NOMO-1 treated with dmso at 0.1 percent for 144 hours (cell line): Measurements from ENCODE around the gene ANGPTL1.

Experiments used
- DNase-seq: peaks from one replicate; lab custom pipeline; 2025; ENCODE audit not compliant: unreplicated experiment; lab: John Stamatoyannopoulos, UW

Gene ANGPTL1, protein sequence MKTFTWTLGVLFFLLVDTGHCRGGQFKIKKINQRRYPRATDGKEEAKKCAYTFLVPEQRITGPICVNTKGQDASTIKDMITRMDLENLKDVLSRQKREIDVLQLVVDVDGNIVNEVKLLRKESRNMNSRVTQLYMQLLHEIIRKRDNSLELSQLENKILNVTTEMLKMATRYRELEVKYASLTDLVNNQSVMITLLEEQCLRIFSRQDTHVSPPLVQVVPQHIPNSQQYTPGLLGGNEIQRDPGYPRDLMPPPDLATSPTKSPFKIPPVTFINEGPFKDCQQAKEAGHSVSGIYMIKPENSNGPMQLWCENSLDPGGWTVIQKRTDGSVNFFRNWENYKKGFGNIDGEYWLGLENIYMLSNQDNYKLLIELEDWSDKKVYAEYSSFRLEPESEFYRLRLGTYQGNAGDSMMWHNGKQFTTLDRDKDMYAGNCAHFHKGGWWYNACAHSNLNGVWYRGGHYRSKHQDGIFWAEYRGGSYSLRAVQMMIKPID

DNA sequence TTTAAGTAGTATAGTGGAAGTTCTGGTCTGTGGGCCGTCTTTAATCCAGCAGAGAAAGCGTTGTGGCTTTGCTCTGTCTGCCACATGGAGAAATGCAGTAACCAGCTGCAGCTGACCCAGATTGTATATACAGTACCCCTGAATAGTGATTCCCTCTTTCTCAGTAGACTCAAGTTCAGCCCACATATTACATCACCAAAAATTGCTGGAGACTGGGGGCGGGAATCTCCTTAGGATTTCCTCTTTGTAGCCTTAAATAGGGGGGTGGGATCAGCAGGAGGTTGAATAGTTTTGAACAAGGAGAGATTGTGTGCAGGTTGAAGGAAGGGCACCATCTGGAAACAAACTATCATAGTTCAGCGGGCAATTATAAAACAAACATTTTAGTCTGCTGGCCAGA lies at the start of gene ANGPTL1:
TSS of gene ANGPTL1 (minus strand) at position 134 of the 400 bp plus-strand sequence. CDS start 5,301 bp downstream, outside the sequence.
- DNase-seq, result no peak

DNA sequence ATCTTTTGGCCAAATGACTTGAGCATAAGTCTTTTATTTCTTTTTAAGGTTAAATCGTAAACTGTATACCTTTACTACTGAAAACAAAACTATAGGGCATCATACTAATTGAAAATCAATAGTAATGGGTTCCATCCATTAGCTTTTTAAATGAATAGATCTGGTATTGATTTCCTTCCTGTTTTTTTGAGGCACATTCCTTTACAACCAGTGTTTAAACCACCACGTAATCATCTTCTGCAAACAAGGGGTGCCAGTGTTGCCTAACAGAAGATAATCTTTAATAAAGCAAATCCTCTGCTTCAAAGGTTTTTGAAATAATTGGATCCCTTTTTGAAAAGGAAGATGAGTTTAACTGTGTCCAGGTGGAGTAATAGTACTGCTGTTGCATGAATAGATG lies 48.7 kb upstream of the ANGPTL1 start:
- DNase-seq, result no peak

DNA sequence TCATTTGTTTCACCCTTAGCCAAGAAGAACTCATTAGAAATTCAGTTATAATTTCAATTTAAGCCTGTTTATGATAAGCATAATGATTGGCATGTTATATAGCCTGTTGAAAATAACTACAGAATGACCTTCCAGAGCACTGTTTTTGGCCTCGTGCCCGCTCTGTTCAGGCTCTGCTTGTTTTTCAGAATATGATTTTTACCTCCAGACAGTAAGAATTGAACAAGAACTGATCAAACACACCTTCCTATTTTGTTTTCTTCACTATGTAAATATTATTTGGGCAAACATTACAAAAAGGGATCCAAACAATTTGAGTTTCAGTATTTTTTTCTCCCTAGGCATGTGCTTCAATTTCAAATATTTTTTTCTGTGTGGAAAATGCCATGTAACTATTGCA lies 48.1 kb upstream of the ANGPTL1 start:
- no peak for DNase-seq

DNA sequence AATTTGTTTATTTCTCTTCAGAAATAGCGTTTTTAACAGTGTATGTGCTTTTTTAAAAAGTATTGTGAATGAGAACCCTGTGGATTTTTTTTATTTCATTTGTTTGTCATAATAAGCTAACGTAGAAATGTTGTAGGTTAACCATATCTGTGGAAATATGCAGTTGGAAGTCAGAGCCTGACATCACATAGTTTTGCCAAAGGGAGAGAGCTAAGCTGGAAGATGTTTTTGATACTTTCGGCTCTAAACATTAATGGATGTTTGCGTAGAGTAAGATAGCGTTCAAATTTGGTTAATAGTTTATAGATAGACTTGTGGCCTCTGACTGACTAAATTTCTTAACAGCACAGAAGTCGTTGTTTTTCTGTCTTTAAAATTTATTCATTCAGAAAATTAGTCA lies 47.4 kb upstream of the ANGPTL1 start:
- DNase-seq, result no peak

DNA sequence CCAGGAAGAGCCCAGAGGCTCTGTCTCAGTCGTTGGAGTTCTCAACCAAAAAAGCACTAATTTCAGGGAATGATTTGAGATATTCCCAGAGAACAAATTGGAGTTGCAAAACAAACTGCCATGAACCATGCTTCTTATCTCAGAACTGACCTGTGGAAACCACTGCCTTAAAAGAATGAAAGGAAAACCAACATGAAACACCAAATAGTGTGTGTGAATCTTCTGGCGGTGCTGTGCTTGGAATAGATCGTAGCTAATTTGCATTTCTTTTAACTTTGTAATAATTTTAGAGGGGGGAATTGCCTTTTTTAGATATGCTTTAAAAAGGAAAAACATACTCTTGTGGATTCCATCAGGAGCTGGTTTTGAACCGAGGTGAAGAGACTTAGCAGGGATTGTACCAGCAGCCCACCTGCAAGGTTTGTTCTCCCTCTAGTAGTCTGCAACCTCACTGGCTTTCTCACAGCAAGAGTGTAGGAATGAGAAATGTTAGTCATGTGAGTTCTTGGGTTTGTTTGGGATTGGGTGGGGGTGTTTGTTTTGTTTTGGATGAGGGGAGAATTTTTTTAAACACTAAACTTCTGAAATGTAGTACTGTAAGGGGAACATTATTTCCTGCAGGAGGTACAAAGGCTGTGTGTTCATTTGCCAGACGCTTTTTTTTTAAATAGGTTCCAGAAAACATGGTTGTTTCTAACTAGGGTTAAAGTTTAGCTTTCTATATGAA lies 45.7 kb upstream of the ANGPTL1 start:
- no peak for DNase-seq

DNA sequence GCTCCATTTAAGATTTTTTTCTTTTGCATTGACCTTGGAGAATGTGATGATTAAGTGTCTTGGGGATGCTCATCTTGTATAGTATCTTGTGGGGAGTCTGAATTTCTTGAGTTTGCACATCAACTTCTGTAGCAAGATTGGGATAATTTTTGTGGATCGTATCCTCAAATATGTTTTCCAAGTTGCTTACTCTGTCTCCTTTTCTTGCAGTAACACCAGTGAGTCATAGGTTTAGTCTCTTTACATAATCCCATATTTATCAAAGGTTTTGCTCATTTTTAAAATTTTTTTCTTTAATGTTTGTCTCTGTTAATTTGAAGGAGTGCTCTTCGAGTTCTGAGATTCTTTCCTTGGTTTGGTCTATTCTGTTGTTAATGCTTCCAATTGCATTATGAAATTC lies 41.7 kb upstream of the ANGPTL1 start:
- DNase-seq, result no peak

DNA sequence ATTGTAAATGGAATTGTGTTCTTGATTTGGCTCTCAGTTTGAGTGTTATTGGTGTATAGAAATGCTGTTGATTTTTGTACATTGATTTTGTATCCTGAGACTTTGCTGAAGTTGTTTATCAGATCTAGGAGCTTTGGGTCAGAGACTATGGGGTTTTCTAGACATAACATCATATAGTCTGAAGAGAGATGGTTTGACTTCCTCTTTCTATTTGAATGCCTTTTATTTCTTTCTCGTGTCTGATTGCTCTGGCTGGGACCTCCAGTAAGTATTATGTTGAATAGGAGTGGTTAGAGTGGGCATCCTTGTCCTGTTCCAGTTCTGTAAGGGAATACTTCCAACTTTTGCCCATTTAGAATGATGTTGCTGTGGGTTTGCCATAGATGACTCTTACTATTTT lies 39.1 kb upstream of the ANGPTL1 start:
- no peak for DNase-seq

DNA sequence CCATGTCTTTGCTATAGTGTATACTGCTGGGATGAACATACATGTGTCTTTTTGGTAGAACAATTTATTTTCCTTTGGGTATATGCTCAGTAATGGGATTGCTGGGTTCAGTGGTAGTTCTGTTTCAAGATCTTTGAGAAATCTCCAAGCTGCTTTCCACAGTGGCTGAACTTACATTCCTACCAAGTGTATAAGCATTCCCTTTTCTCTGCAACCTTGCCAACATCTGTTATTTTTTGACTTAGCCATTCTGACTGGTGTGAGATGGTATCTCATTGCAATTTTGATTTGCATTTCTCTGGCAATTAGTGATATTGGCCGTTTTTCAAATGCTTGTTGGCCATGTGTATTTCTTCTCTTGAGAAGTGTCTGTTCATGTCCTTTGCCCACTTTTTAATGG lies 37.5 kb upstream of the ANGPTL1 start:
- no peak for DNase-seq

DNA sequence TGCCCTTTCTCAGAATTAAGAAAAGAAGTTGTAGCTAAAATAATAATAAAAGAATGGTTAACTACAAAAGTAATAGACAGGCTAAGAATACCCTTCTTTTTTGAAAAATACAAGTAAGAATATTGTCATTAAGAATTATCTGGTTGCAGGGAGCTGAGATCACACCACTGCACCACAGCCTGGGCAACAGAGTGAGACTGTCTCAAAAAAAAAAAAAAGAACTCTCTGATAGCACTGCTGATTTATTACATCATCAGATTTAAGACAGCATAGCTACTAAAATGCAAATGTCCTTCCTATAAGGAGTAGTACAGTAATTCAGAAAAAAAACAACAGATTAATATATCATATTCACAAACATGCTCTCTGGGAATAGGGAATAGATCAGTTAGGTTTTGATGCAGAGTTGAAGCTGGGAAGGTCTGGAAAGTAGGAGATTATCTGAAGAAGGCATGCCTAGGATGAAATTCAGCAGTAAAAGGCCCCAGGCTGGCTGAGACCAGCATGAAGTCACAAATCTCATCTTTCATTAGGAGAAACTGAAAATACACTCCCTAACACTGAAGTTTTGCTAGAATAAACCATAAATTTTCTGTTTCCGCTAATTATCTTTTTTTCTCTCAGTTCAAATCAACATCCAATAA lies 30.7 kb upstream of the ANGPTL1 start:
- no peak for DNase-seq

DNA sequence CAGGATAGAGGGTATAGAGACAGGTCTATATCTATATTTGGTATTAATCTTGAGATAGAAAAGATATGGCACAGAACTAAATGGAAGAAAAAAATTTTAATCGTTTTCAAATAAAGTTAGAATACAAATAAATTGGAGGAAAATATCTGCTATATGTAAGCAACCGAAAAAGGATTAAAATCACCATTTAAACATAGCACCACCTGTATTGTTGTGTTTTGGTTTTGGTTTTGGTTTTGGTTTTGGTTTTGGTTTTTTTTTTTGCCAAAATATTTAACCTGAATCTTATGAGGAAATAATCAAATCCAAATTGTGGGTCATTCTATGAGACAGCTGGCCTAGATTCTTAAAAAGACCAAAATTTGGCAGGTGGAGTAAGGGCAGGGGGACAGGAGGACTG lies 28.5 kb upstream of the ANGPTL1 start:
- no peak for DNase-seq

DNA sequence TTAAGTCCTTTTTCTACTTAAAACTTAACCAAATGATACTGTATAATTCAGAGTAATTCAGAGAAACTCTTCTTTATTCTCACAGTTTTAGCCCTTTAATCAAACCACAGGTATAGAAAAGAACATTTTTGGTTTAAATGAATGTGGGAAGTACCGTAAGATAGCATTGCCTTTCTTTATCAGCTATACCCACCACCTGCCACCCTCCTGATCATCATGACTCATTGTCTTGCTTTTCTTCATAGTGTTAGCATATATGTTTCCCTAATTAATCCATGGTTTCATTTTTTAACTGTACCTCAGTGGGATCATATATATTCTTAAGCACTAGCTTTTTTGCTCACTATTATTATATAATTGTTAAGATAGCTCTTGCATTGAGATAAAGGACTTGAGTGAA lies 27.5 kb upstream of the ANGPTL1 start:
- DNase-seq, result no peak

DNA sequence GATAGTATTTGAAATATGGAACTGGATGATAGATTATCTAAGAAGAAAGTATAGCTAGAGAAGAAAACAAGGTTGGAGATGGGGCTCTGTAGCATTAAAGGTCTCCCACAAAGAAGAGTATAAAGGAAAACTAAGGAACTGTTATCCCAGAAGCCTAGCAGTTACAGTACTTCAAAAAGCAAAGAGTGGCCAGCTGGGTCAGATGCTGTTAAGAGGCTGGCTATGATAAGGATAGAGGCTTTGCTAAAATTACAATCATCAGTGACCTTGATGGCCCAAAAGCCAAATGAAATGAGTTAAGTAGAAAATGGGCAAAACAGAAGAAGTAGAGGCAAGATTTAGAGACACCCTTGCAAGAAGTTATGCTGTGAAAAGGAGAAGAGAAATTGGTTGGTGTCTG lies 25.1 kb upstream of the ANGPTL1 start:
- no peak for DNase-seq

DNA sequence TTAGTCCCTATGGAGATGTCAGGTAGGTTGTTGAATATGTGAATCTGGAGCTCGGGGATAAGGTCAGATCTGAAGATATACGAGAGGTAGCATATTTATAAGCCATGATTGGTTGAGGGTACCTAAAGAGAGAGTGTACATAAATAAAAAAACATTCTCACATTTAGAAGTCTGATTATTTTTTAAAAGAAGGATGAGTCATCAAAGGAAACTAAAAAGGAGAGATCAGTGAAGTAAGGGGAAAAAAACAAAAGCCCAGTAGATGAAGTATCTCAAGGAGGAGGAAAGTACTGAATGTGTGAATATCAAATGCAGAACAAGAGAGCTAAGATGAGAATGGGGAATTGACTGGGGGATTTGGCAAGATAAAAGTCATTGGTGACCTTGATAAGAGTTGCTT lies 15.7 kb upstream of the ANGPTL1 start:
- DNase-seq, result no peak

DNA sequence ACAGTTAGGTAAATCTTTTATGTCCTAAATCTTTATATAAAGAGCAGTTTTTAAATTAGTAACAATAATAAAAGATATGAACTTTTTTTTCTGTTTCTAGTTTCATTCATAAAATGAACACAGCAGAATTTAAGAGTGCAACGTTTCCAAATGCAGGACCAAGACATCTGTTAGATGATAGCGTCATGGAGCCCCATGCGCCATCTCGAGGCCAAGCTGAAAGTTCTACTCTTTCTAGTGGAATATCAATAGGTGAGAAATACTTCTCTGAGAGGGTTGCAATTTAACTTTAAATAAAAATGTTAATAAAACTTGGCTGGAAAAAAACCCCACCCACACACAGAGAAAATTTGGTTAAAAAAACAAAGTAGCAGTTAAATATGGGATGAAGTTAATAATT lies 15.0 kb upstream of the ANGPTL1 start:
- DNase-seq, result no peak

DNA sequence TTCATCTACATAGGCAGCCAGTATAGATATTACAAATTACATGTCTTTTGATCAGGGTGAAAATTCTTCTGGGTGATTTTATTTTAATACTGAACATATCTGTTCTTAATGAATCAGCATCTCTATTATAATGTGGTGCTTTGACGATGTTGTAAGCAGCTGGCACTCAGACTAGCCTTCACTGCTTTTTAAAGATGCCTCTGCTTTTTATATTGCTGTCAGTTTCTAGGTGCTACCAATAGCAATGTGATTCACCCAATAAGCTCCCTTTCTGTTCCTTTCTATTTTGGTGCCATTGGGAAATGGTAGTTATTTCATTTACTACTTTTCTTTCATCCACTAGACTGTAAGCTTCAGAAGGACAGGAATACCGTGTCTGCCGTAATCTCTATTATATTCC lies 11.1 kb upstream of the ANGPTL1 start:
- no peak for DNase-seq

DNA sequence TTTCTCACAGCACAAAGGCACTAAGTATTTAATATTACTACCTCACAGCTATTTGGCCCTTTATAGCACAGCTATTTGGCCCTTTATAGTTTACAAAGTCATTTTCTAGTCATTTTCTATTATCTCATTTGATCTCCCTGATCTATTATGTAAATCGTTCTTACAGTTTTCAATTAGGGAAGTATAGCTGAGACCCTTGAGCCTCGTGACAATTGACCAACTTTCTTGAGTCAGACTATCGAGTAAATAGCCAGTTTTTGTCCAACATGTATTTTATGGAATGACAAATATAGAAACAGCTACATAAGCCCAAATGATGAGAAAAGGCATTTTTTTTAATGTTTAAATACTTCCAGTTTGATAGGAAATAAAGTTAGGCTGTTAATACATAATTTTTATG lies 7.0 kb upstream of the ANGPTL1 start:
- no peak for DNase-seq

DNA sequence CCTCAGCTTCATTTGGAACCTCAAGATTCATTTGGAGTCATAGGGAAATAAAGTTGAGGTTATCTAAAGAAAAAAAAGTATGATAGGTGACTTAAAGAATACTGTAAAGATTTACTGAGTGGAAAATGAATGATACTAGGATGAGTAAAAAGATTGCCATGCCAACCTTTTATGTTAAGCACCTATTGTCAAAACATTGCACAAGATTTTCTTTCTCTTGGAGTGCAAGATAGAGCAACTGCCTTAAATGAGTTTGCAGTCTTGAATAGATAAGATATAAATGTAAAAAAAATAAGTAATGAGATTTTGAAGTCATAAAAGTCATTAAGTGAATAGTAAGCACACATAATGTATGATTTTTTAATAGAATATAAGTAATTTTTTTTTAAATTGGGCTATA lies 5.1 kb upstream of the ANGPTL1 start:
- no peak for DNase-seq

DNA sequence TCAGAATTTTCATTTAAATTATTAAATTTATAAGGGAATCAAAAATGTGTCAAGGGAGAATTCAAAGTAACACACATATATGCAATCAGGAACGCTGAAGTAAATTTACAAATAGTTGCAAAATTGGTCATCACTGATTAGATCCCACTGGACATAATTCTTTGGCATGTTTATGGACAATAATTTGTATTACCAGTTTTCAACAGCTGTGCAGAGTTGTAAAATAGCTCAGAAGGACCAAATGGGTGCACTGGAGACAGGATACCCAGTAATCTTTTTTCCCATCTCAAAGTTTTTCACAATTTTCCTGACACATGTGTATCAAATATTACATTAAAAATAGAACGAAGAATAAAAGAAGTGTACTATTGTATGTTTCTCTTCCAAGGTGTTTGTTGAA lies 4.1 kb upstream of the ANGPTL1 start:
- no peak for DNase-seq

DNA sequence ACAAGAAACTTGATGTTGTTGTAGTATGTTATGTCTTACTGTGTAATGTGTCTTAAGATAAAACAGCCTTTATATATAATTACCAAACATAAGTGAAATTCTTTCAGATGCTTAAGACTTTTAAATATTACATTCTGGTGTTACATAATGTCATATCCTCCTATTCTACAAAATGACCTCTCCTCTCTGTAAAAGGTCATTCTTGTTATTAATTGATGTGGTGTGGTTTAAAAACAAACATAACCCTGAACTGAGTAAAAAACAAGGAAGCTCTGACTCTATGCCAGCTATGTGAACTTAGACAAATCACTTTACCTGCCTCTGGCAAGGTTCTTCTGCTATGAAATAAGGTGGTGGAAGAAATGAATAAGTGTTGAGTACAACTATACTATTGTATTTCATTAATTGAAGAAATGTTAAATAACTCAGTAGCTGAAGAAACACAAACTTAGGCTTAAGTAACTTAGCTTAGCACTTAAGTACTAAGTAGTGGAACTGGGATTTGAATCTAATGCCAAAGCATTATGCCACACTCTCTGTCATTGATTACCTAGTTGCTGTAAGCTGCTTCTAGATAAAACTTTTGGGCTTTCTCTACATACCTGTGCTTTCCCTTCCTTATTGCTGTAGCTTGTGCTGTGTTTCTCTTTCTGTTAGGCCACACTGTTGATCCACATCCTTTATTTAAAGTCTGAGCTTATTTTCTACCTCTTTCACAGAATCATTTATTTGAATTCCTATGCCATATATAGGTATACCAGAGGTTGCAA lies 859 bp upstream of the ANGPTL1 start:
- no peak for DNase-seq

DNA sequence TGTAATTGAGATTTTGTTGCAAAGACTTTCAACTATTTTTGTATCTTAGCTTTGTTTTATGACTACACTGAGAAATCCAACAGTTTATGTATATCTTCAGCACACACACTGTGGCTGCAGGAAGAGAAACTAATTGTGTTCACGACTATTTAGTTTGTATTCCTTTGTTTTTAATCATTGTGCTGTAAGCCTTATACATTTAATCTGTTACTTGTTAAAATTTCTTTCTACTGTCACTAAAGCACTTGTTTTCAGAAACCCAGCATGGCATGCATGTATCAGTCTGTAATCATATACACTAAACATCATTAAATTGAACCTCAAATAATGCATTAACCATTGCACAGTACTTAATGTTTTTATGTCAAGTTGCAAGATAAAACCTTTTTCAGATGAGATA lies 656 bp downstream of the ANGPTL1 start:
- DNase-seq, result no peak

DNA sequence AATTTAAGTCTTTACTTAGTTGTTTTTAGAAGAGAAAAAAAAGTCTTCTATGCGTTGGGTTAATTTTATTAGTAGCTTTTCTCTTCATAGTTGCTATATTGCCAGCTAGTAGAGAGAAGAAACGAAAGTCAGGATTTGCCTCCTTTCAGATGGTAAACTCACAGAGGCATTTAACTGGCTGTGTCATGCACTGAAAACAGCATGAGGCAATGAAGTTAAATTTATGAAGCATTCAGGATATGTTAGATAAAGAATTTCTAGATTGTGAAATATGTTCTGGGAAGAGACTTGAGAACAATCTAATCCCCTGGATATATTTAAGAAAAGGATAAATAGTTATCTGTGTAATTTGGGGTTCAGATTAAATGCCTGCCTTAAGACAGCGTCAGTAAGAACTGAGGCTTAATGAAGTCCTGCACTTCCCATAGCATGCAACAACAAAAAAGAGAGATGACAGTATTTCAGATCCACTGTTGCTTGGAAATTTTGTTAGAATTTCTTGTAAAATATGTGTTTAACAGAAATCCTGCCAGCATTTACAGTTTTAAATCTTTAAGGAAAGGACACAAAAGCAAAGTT lies 1.7 kb downstream of the ANGPTL1 start:
- no peak for DNase-seq
